ENCODE data around the gene DIO3.
"Not testable (repeated sequence)": the region's sequence is repeated elsewhere in the genome, so short reads cannot be mapped to it uniquely, and the experiment has no call there.

Gene DIO3

DNA sequence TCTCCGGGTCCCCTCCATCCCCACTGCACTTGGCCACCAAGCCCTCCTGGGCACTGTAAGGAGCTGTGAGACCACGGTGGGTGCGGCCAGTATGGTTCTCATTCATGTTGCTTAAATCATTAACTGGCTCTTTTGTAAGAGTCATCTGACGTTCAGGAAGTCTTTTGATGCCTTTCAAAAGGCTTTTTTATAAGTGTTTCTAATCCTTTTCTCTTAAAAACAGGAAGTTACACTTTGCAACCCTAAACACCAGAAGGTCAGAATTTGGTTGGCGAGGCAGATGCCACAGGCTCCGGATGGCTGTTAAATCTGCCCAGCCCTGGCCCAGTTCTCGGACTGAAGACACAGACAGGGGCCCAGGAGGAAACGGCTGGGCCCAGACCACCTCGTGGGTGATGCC lies 26.1 kb upstream of the DIO3 start:
- no peak for TF ChIP-seq ZNF274 (IDR thresholded peaks at IDR 0.05; ENCODE audit: low read depth, low read length)
- no peak overlapping the region for H3K4me3 ChIP-seq (ENCODE audit: low read length)

DNA sequence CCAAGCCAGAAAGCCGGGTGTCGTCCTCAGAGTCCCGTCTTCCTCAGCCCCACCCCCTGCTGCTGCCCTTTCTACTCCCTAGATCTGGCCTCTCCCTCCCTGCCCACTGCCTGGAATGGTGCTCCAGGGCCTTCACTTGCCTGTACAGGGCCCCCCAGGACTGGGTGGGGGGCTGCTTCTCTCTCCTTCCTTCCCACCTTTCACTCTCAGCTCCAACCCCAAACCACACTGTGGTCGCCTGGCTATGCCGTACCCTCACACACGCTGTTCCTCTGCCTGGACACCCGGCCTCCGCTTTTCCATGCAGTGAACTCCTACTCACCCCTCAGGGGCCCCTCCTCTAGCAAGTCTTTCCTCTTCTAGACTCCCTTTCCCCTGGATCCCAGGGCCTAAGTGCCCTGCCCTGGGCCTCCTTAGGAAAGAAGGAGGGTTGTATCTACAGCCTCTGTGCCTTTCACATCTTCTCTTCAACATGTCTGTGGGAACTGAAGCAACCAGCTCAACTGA lies 25.5 kb upstream of the DIO3 start:
- no peak for TF ChIP-seq ZNF274 (IDR thresholded peaks at IDR 0.05; ENCODE audit: low read depth, low read length)
- H3K4me3 ChIP-seq (ENCODE audit: low read length): no peak overlapping the region

DNA sequence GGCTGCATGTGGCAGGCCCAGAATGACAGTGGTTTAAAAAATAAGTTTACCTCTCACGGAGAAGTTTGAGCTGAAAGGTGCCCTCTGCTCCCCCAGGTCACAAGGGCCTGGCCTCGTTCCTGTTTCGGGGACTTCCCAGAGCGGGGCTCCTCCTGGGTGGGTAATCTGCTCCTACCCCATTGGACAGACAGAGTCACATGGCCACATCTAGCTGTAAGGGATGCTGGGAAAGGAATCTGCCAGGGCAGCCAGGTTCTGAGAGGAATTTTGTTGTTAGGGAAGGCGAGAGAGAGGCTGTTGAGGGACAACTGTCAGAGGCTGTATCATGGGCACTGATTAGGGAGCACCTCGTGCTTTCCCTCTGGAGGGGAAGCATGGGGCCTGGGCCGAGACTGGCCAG lies 24.0 kb upstream of the DIO3 start:
- no peak overlapping the region for H3K4me3 ChIP-seq (ENCODE audit: low read length)
- no peak for TF ChIP-seq ZNF274 (IDR thresholded peaks at IDR 0.05; ENCODE audit: low read depth, low read length)

DNA sequence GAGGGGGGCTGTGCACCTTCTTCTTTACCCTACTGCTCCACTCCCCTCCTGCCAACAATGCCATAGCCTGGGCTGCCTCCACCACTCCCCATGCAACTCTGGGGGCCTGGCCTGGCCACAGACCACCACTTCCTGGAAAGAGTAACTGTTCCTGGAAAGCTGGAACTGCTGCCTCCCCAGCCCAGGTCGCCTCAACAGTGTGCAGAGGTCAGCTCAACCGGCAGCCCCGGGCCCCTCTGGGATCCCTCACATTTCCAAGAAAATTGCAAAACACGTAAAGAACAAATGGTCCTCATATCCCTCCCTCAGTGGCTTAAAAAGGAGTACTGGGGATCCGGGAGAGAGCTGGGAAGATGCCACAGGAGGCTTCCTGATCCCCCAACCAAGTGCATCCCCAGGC lies 22.4 kb upstream of the DIO3 start:
- TF ChIP-seq ZNF274 (IDR thresholded peaks at IDR 0.05; ENCODE audit: low read depth, low read length): no peak

DNA sequence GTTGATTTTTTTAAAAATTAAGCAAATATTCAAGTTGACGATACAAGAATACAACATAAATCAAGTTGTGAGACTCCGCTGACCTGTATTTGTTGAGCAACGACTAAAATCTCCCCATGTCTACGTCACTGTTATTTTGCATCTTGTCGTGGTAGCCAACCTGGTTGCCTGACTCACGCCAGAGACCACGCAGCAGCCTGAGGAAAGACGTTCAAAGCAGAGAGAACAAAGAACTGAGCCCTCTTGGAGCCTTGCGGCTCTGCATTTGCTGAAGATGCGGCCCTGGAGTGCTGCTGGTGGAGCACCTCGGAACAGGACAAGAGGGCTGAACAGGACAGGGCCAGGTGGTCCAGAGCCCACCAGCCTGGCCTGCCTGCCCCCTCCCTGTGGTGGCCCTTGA lies 21.4 kb upstream of the DIO3 start:
- no peak for TF ChIP-seq ZNF274 (IDR thresholded peaks at IDR 0.05; ENCODE audit: low read depth, low read length)
- H3K4me3 ChIP-seq (ENCODE audit: low read length): no peak overlapping the region

More for the DNA sequence above, 22.4 kb upstream of the DIO3 start:
- H3K4me3 ChIP-seq (ENCODE audit: low read length): no peak overlapping the region

DNA sequence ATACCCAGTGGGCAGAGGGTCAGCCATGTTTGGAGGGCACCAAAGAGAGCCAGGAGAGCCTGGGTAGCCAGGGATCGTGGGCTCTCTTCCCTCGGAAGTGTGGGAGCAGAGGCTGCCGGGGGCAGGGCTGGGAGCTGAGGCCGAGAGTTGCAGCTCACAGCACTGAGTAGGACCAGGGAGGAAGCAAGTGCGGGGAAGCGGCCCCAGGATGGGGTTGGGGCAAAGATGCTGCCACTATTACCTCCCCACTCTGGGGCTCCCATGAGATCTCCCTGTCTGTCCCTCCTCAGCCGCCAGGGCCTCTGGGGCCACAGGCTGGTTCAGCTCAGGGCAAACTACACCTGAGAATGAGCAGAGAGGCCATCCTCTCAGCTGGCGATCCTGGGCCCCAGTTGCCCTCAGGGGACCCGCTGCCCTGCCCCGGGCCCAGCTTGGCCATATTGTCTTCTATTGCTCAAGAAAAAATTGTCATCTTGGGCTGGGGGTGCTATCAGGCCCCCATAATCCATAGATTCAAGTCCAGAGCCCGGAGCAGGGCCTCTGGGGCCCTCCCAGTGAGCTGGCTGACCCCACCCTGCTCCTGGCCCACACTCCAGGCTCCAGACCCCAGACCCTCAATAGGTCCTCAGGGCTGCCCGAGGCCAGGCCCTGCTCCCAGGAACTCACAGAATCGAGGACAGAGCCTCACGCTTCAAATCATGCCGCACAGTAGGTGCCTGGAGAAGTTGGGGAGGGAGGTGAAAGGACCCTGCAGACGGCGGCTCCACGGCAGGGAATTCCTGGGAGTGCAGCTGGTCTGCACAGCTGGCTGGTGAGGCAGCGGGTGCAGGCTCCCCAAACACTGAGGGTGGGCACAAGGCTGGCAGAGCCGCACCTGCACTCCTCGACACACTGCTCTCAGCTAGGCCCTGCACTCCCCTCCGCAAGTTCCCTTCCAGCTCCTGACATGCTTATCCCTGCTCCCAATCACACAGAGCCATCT lies 20.5 kb upstream of the DIO3 start:
- TF ChIP-seq ZNF274 (IDR thresholded peaks at IDR 0.05; ENCODE audit: low read depth, low read length): no peak
- no peak overlapping the region for H3K4me3 ChIP-seq (ENCODE audit: low read length)

DNA sequence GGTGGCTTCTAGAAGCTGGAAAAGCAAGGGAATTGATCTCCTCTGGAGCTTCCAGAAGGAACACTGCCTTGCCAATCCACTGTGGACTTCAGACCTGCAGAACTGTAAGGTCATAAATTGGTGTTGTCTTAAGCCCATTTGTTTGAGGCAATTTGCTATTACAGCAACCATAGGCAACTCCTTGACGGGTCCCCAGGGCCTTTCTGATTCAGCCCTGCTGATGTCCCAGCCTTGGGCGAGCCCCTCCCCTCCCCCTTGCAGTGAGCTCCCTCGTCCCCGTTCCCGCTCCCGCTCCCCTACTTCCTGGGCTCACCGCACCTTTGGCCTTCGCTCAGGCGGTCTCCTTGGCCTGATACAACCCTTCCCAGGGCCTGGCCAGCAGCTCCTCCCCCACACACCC lies 18.9 kb upstream of the DIO3 start:
- TF ChIP-seq ZNF274 (IDR thresholded peaks at IDR 0.05; ENCODE audit: low read depth, low read length): no peak
- H3K4me3 ChIP-seq (ENCODE audit: low read length): no peak overlapping the region

DNA sequence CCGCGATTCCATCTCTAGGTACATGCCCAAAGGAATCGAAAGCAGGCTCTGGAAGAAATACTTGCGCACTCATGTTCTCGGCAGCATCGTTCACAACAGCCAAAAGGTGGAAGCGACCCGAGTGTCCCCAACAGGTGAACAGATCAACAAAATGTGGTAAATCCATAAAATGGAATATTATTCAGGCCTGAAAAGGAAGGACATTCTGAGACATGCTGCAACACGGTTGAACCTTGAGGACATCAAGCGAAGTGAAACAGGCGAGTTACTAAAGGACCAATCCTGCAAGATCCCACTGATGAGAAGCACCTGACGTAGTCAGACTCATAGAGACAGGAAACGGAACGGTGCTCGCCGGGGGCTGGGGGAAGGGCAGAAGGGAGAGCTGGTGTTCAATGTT lies 17.5 kb upstream of the DIO3 start:
- H3K4me3 ChIP-seq (ENCODE audit: low read length): no peak overlapping the region
- TF ChIP-seq ZNF274 (IDR thresholded peaks at IDR 0.05; ENCODE audit: low read depth, low read length): no peak

DNA sequence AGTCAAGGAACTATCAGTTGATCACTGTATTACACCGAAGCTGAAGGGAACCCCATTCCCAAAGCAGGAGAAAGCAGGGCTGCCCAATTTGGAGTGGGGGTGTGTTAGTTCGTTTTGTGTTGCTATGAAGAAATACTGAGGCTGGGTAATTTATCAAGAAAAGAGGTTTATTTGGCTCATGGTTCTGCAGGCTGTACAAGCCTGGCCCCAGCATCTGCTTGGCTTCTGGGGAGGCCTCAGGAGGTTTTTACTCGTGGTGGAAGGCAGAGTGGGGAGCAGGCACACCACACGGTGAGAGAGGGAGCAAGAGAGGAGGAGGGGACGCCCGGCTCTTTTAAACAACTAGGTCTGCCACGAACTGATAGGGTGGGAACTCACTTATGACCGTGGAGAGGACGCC lies 16.7 kb upstream of the DIO3 start:
- no peak overlapping the region for H3K4me3 ChIP-seq (ENCODE audit: low read length)

DNA sequence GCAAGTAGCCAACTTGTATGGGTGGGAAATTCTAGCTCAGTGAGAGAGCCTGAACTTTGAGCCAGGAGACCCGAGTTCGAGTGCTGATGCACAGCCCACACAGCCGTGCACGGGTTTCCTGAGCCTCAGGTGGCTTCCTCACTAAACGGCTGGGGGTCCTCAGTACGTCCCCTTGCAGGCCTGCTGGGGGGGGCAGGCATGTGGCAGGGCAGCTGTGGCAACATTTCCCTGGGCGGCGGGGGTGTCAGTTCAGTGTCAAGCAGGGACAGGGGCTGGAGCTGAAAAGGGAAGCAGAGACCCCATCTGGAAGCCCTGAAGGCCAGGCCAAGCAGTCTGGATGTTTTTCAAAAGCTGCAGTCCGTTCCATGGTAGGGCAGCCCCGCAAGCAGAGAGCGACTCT lies 14.6 kb upstream of the DIO3 start:
- no peak for TF ChIP-seq ZNF274 (IDR thresholded peaks at IDR 0.05; ENCODE audit: low read depth, low read length)
- H3K4me3 ChIP-seq (ENCODE audit: low read length): no peak overlapping the region

More for the DNA sequence above, 16.7 kb upstream of the DIO3 start:
- no peak for TF ChIP-seq ZNF274 (IDR thresholded peaks at IDR 0.05; ENCODE audit: low read depth, low read length)

DNA sequence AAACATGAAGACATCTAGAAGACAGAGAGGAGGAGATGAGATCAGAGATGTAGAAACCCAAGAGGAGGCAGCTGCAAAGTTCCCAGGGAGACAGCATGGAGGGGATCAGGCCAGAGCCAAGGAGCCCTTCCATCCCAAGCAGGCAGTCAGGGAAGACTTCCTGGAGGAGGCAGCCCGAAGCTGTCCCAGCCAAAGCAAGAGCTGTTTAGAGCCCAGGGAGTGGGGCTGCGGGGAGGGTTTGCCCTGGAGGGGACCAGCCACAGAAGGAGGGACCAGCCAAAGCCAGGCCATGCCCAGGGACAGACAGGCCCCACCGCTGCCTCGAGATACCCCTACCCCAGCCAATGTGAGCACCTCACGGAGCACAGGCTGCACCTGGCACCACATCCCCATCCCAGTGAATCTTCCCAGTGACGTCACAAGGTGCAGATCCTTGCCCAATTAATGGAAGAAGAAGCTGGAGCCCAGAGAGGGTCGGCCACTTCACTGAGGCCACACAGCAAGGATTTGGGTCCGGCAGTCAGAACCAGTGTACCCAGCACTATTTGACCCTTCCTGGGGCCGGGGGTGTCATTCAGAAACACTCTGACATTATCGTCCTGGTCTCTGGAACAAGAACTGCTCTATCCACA lies 14.1 kb upstream of the DIO3 start:
- TF ChIP-seq ZNF274 (IDR thresholded peaks at IDR 0.05; ENCODE audit: low read depth, low read length): no peak
- no peak overlapping the region for H3K4me3 ChIP-seq (ENCODE audit: low read length)

DNA sequence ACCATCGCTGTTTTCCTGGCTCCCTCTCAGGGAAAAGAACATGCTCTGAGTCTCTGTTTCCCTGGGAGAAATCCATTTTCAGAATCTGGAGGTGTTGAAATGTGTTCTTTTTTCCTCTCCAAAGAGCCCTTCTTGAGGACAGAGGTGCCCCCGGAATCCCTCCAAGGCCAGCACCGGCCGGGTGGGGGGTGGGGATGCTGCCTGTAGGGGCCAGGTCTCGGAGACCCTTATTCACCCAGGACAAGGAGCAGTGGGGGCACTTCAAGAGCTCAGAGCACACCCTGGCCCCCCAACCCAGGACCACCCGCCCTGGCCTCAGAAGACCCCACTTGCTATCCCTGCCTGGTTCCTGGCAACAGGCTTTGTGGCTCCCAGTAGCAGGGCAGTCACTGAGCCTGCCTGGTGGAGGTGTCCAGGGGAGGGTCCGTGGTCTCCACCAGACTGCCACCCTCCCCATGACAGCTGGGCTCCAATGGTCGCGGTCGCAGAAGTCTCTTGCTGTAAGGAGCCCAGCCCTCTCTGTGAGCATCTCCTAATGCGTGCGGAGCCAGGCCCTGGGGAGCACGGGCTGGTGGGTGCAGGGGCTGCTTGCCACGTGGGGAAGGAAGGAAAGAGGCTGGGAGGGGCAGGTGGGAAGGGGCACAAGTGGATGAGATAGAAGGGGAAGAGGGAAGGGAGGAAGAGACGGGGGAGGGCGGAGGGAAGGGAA lies 13.2 kb upstream of the DIO3 start:
- H3K4me3 ChIP-seq (ENCODE audit: low read length): no peak overlapping the region
- TF ChIP-seq ZNF274 (IDR thresholded peaks at IDR 0.05; ENCODE audit: low read depth, low read length): no peak

DNA sequence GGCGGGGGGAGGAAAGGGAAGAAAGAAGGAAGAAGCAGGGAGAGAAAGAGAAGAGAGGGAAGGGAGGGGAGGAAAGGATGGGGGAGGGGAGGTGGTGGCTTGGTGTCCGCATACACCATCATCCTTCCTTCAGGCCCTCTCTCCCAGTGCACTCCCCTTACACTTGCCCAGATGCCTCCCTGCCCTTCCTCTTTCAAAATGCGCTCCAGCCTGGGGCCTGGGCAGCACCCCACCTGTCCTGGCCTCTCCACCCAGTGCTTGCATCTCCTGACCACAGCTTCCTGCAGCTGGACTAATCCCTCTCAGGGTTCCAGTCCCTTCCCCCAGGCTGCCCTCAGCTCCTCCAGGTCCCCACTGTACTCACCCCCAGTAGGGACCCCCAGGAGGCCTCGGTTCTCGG lies 12.6 kb upstream of the DIO3 start:
- TF ChIP-seq ZNF274 (IDR thresholded peaks at IDR 0.05; ENCODE audit: low read depth, low read length): no peak
- H3K4me3 ChIP-seq (ENCODE audit: low read length): no peak overlapping the region

DNA sequence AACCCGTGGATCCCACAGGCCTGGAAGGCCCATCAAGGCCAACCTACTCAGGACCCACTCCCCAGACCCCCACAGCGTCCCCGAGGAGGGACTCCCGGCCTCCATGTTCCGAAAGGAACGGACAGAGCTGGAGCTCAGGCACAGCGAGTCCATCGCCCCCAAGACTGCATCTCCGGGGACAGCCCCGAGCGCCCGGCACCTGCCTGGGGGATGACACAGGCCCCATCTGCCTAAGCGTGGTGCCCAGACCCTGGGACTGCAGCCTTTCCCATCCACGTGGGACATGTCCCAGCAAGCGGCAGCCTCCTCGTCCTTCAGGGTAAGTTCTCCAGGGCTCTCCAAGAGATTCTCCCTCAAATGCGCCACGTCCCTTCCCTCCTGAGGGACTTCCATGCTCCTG lies 12.1 kb upstream of the DIO3 start:
- no peak overlapping the region for H3K4me3 ChIP-seq (ENCODE audit: low read length)
- no peak for TF ChIP-seq ZNF274 (IDR thresholded peaks at IDR 0.05; ENCODE audit: low read depth, low read length)

DNA sequence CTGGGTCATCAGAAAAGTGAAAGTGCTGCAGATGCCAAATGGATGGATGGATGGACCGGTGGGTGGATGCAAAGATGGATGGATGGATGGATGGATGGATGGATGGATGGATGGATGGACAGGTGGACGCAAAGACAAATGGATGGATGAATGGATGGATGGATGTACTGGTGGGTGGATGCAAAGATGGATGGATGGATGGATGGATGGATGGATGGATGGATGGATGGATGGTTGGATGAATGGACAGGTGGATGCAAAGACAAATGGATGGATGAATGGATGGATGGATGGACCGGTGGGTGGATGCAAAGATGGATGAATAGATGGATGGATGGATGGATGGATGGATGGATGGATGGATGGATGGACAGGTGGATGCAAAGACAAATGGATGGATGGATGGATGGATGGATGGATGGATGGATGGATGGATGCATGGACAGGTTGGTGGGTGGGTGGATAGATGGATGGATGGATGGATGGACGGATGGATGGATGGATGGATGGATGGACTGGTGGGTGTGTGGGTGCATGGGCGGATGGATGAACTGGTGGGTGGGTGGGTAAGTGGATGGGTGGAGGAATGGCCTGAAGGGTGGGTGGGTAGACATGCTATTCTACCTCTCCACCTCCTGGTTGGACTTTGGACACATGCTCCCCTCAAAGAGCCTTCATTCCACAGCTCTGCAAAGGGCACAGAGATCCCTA lies 10.9 kb upstream of the DIO3 start:
- H3K4me3 ChIP-seq (ENCODE audit: low read length): not testable (repeated sequence)

Data from GM08714 (cell line).